ENCODE results near the gene CUL1. TPM values are rescaled to one million over a fixed set of nuclear protein-coding genes. Genes with fewer than 3 reads are reported as not detected.

CUL1 gene
- 81.9 and 88.2 TPM in 2 replicates for total RNA-seq (2014; rRNA removed)
- 32.4 TPM for polyA plus RNA-seq (2012)

DNA sequence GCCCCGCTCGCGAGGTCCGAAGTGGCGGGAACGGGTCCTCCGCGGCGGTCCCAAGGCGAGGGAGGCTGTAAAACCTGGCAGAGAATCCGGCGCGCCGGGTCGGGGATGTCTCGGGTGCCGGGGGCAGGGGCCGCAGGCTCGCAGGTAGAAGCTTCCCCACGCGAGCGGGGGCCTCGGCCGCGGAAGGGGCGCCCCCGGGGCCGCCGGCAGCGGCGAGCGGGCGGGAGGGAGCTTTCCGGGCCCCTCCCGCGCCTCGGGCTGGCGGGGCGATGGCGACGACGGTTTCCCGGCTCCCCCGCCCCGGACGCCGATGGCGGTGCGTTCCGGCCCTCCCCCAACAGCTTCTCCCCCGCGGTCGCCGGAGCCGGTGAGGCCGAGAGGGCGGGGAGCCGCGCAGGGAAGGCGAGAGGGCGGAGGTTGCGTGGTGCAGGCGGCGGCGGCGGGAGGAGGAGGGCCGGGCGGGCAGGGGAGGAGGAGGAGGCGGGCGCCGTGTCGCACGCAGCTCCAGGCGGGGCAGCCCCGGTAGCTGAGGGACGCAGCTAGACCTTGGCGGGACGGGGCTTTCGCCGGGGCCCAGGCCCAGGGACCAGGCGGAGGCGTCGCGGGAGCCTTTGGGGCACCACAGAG is at the start of gene CUL1:
Gene CUL1 (plus strand): TSS at position 507 of the 627 bp plus-strand sequence. CDS start 31,220 bp downstream, outside the sequence.
- peak; percentile 65 for DNase-seq (ENCODE audit: low read depth)

DNA sequence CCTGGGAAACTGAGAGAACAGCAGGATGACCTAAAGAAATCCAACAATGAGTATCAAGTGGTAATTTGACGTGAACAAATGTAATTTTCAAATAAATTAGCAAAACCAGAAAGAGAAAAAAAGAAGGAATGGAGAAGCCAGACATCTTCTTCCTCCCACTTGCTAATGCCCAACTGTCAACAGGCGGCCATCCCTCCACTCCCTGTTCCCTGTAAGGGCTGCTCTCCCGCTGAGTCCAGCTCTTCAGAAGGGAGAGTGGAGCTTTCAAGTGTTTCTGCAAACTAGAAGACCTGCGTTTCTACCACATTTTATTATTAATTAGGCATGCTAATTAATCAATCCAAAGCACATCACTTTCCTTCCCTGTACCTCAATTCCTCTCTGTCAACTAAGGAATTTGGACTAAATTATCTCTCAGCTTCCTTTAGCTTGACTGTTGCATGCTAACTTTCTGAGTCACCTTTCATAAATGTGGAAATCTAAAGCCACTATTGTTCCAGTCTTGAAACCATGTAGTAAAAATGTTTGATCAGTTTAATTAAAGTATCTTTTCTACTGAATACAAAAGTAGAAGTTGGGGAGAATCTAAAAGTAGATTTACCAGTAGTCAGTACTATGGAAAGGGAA is 48.4 kb upstream of the CUL1 start:
- DNase-seq (ENCODE audit: low read depth): peak; percentile 63

DNA sequence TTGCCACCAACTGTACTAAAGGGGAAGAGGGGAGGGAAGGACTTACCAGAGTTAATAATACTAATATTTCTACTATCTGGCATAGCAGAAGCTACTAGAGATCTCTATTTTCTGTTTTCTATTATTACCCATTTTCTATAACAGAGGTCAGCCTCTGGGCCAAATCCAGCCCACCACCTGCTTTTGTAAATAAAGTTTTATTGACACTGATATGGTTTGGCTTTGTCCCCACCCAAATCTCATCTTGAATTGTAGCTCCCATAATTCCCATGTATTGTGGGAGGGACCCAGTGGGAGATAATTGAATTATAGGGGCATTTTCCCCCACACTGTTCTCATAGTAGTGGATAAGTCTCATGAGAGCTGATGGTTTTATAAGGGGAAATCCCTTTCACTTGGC is 45.9 kb upstream of the CUL1 start:
- no peak for DNase-seq (ENCODE audit: low read depth)

DNA sequence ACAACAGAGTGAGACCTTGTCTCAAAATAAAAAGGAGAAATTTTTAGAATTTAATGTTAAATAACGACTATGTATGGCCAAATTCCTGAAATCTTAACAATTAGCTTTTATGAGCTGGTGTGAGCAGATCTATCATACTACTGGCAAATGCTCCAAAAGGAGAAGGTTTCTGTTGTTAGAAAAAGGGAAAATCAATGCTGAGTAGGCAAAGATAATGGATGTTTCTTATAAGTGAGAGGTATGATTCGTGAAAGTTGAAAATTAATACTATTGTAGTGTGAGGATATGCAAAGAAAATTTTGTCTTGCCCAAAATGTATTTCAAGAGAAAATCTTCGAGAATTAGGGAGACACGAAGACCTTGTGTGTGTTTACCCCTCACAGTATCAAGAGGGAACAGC is 40.8 kb upstream of the CUL1 start:
- DNase-seq (ENCODE audit: low read depth): no peak

DNA sequence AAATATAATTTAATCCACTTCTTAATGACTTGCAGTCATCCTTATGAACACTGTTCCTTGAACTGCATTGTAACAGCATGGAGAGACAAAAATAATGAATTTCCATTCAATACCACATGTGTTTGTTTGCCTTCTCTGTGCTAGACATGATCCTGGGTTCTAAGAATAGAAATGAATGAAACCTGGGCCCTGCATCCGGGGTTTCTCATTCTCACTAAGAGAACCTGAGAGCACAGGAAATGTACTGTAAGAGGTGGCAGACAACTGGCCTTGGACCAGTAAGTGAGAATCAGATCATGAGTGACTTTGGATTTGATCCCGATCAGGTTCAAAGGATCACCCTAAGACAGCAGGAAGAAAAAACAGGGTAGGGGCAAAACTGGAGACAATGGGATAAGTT is 37.2 kb upstream of the CUL1 start:
- DNase-seq (ENCODE audit: low read depth): no peak

DNA sequence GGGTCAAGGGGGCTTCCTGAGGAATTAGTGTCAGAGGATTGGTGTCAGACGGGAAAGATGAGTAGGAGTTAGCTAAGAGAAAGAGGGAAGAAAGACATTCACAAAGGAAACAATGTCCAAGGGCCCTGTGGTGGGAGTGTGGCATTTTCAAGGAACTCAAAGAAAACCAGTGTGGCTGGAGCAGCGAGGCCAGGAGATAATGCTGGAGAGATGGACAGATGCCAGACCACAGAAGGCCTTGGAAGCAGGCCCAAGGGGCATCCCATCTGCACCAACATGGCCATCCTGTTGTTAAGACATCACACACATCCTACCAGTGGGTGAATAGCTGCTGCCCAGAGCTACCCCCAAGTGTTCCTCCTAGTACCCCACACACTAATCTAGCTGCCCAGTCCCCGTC is 36.1 kb upstream of the CUL1 start:
- DNase-seq (ENCODE audit: low read depth): peak; percentile 44

DNA sequence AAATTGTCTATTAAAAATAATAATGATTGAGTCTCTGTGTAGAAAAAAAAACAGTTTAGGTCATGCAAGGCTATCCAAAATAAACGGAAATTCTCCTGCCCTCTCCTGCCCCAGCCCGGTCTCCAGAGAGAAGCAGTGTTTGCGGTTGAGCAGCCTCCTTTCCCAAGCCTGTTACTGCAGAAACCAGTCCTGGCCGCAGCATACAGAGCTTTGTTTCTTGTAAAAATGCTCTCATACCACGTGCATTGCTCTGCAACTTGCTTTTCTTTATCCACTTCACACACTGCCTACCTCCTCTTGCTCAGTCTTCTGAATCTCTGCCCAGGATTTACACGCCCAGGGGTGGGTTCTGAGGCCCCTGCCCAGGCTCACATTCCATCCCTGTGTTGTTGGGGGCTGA is 34.4 kb upstream of the CUL1 start:
- no peak for DNase-seq (ENCODE audit: low read depth)

DNA sequence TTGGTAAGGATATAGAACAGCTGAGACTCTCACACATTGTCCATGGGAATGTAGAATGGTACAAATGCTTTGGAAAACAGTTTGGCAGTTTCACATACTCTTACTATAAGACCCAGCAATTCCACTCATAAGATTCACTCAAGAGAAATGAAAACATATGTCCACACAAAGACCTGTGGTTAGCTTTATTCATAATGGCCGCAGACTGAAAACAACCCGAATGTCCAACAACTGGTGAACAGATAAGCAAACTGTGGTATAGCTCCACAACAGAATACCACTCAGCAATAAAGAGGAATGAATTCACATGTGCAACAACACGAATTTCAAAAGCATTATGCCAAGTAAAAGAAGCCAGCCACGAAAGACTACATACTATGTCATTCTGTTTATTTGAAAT is 33.5 kb upstream of the CUL1 start:
- no peak for DNase-seq (ENCODE audit: low read depth)

DNA sequence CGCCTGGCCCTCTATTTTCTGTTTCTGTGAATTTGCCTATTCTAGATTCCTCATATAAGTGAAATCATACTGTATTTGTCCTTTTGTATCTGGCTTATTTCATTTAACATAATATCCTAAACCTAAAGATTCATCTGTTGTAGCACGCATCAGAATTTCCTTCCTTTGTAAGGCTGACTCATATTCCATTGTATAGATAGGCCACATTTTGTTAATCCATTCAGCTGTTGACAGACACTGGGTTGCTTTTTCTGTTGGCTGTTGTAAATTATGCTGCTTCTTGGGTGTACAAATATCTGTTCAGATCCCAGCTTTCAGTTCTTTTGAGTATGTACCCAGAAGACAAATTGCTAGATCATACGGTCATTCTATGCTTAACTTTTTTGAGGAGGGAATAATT is 28.8 kb upstream of the CUL1 start:
- no peak for DNase-seq (ENCODE audit: low read depth)

DNA sequence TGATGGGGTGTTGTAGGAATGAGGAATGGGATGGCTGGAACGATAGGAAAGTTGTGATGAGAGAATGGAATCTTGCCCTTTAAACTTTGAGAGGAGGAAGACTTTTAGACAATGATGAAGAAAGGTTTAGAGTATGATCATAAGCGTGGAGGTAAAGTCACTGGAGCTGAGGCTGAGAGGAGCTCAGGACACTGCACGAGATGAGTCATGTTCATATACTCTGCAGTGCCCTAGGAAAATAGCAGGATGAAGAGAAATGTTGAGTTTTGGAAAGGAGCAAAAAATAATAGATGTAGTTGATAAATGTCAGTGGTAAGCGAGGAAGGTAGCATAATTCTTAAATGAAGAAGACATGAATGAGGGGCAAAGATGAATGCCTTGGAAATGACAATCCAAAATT is 28.3 kb upstream of the CUL1 start:
- no peak for DNase-seq (ENCODE audit: low read depth)

DNA sequence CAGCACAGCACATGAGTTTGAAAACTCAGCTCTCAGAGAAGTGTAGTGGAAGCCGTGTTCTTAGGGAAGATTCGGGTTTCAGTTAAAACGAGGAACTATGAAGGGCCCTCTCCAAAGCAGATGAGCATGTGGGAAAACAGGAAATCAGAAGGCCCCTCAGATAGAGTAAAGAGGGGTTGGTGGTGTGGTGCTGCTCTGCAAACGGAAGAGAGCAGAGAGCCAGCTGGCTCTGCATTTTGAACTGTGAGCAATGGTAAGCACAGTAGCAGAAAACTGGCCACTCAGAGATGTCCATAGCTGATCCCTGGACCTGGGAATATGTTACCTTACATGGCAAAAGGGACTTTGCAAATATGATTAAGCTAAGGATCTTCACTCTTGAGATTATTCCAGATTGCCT is 27.9 kb upstream of the CUL1 start:
- DNase-seq (ENCODE audit: low read depth): no peak

DNA sequence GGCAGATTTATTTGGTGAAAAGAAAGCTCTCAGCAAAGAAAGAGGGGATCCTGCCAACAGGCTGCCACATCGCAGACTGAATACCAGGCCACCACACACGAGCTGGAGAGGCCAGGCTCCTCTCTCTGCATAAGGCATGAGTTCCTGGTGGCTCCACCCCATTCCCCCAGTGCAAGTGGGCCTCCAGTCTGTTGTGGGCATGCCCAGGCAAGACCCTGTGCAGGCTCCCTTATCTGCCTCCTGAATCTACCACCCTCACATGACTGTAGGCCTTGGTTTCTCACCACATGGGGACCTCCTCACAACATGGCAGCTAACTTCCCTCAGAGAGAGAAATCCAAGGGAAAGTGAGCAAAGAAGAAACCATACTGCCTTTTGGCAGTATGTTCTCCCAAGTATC is 26.7 kb upstream of the CUL1 start:
- DNase-seq (ENCODE audit: low read depth): no peak

DNA sequence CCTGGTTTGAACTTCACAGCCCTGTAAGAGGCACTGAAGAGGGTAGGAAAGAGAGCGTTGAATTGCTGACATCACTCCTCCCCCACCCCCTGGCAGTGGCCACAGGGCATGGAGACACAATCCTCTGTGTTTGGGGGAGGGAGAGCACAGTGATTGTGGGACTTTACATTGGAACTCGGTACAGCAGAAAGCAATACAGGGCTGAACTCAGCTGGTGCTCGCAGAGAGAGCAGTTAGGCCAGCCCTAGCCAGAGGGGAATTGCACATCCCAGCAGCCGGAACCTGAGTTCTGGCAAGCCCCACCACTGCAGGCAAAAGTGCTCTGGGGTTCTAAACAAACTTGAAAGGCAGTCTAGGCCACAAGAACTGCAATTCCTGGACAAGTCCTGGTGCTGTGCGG is 24.0 kb upstream of the CUL1 start:
- no peak for DNase-seq (ENCODE audit: low read depth)

DNA sequence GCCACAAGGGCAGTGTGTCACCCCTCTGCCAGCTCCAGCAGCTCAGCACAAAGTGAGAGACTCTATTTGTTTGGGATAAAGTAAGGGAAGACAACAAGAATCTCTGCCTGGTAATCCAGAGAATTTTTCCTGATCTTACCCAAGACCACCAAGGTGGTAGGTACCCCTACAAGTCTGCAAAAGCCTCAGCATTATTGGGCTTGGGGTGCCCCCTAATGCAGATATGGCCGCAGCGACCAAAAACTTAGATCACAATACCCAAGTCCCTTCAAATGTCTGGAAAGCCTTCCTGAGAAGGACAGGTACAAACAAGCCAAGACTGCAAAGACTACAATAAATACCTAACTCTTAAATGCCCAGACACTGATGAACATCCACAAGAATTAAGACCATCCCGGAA is 22.4 kb upstream of the CUL1 start:
- no peak for DNase-seq (ENCODE audit: low read depth)

DNA sequence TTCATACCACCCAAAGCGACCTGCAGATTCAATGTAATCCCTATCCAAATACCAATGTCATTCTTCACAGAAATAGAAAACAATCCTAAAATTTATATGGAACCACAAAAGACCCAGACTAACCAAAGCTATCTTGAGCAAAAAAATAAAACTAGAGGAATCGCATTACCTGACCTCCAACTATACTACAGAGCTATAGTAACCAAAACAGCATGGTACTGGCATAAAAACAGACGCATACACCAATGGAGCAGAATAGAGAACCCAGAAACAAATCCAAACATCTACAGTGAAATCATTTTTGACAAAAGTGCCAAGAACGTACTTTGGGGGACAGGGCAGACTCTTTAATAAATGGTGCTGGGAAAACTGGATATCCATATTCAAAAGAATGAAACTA is 16.9 kb upstream of the CUL1 start:
- DNase-seq (ENCODE audit: low read depth): no peak

DNA sequence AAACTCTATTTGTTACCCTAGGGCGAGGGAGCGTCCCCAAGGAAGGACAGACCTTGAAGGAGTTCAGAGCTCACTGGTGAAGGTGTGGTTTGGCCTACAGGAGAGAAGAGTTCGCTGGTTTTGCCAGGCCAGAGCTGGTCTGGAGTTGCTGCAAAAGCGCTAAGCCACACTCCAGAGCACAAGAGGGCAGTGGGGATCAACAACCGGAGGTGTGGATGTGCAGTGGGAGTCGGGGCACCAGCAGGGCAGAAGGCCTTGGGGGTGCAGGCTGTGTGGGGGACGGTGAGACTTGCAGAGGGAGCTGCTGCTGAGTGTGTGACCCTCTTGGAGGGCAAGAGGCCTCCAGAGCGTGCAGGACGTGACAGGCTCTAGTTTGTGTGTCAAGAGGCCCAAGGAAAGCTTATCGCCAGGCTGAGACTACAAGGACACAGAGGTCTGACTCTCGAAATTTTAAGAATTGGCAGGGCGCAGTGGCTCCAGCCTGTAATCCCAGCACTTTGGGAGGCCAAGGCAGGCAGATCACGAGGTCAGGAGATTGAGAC is 14.3 kb upstream of the CUL1 start:
- no peak for DNase-seq (ENCODE audit: low read depth)

DNA sequence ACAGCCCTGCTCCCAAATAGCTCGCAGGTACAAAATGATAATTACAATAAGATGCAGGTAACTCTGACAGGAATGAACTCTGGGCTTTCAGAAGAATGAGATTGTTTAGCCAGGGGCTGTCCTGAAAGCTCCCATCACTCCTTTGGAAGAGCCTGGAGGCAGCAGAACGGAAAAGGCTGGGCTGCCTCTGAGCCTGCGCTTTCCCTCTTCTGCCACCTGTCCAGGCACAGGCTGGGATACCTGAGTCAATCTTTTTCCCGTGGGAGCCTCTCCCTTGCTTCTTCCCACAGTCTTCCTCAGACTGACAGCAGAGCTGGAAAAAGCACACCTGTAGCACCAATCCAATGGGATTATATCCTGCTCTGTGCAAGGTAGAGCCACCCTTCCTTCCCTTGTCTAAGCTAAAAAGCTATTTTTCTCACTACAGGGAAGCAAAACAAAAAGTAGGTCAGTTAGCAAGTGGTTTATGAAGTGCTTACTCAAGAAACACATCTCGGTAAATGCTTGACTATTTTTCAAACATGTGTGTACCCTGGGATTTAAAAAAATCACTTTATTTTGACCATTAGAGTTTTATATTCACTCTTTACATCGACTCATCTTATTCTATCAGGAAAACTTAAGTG is 12.3 kb upstream of the CUL1 start:
- DNase-seq (ENCODE audit: low read depth): no peak

DNA sequence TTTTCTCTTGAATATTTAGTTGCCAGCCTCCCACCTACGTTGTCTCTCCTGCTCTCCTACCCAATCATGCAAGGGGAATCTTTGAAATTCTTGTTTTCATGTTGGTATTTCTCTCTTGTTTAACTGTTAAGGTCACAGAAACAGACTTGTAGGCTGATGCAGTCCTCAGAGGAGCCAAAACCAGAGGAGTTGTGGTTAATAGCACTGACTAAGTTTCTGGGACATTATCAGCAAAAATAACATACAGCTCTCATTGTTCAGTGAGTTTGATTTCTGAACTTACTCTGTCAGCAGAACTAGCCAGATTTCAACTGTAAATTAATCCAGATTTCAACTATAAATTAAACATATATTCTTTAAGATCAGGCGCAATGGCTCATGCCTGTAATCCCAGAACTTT is 11.1 kb upstream of the CUL1 start:
- no peak for DNase-seq (ENCODE audit: low read depth)

DNA sequence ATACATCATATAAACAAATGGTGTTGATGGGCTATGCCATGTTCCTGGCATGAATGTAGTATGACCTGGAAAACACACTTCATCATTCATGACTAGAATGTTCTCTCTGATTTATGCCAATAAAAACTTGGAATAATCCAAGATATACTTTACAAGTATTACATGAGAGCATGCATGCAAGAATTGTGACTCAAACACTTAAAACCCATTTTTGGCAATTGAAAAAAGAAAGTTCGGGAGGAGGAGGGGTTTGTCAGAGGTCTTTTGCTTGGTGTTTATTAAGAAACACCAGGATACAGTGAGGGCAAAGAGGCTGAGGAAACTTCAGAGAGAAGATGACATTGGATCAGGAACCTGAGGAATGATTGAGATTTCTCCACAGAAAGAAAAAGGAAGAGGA is 10.2 kb upstream of the CUL1 start:
- no peak for DNase-seq (ENCODE audit: low read depth)

DNA sequence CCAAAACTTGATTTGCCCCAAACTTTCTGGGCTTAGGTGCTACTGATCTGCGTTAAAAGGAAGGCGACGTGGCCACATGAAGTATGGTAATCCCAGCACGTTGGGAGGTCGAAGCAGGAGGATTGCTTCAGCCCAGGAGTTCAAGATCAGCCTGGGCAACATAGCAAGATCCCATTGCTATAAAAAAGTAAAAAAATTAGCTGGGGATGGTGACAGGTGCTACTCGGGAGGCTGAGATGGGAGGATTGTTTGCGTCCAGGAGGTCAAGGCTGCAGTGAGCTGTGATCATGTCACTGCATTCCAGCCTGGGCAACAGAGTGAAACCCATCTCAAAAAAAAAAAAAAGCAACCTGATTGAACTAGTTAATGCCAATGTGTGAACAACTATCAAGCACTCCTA is 5.1 kb upstream of the CUL1 start:
- no peak for DNase-seq (ENCODE audit: low read depth)

DNA sequence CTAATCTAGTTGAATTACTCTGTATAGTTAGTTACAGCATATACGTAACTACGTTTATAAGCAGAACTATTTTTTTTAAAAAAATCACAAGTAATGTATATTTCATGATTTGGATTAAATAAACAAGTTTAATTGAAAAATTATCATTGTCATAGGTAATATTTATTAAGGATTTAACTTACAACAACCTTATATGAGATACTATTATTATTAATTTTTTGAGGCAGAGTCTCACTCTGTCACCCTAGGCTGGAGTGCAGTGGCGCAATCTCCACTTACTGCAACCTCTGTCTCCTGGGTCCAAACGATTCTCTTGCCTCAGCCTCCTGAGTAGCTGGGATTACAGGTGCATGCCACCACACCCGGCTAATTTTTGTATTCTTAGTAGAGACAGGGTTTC is 4.1 kb upstream of the CUL1 start:
- DNase-seq (ENCODE audit: low read depth): no peak

DNA sequence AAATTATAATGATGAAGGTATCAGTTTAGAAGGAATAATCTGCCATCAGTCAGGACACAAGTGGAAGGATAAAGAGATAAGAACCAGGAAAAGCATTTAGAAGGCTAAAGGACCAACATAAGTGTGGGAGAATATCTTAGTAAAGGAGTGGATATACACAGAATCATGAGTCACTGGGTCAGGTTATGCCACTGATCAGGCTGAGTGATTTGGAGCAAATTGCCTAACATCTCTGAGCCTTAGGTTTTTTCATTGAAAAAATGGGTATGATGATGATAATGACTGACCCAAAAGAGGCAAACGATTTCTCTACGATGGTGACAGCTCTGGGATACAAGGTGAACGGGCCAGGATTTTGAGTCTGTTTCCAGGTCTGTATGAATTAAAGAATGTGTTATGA is 2.8 kb upstream of the CUL1 start:
- no peak for DNase-seq (ENCODE audit: low read depth)

DNA sequence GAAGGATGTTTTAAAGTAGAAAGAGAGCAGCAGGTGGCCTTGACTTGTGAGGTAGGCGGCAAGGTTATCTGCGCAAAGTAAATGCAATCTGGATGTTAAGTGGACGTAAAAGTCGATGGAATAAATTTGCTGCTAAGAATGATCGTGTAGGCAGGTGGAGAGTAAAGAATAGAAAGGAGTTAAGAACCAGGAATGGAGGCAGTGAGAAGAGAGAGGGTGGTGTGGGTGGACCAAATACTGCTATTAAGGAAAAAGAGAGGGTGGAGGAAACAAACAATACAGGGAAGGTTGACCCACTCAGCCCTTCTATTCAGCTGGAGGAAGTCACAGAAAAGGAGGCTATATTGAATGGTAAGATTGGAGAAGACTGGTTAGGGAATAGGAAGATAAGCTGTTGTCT is 1.9 kb upstream of the CUL1 start:
- DNase-seq (ENCODE audit: low read depth): no peak

All from LHCN-M2 (cell line).